ENCODE data around the gene UBA1. TPM values are rescaled to one million over a fixed set of nuclear protein-coding genes. Genes with fewer than 3 reads are reported as not detected.

Gene UBA1
- total and polyA plus RNA-seq, 2 of the 8 experiments (the other 6 are each of a cell fraction or from before 2014, with no cell fraction given), result 313 to 458 TPM

GRCh38 chrX:47162927-47163583 is 30.6 kb upstream of the UBA1 start:
- Histone ChIP-seq H3K27me3 (replicated peaks in 1 of 4; ENCODE audit: control insufficient read depth in 3 of 4, extremely low read depth in 1 of 4, insufficient read depth in 3 of 4, low read length in 3 of 4) (no peaks in the 10 kb centered on the region), H3K4me1 (replicated peaks in 1 of 4; ENCODE audit: control insufficient read depth in 3 of 4, insufficient read depth in 4 of 4, low read length in 3 of 4) (no peaks in the 10 kb centered on the region), H3K79me2 (ENCODE audit: control insufficient read depth in 1 of 2, insufficient read depth in 2 of 2, low read length in 2 of 2) (peaks cover 0 to 22% of the 10 kb centered on the region in 2 experiments; a peak in 2 of 4 replicates), H3K18ac (ENCODE audit: extremely low read depth, low read length) (no peak overlapping the region), H3K23ac (ENCODE audit: insufficient read length) (no peak overlapping the region), H3K36me3 (ENCODE audit: control insufficient read depth in 2 of 4, insufficient read depth in 4 of 4, low read length in 3 of 4) (no peaks in the 10 kb centered on the region; a peak in 1 of 8 replicates), H2BK120ac (replicated peaks; ENCODE audit: low read depth, low read length) (no peak overlapping the region), H3K56ac (replicated peaks; ENCODE audit: insufficient read length, low read depth, low read length) (no peak overlapping the region), H3K4me3 (ENCODE audit: extremely low read depth in 1 of 4, insufficient read depth in 2 of 4, low read depth in 3 of 4, low read length in 4 of 4) (no peak overlapping the region), H3K14ac (ENCODE audit: insufficient read length) (no peak overlapping the region), H2BK12ac (ENCODE audit: low read depth, low read length) (no peak overlapping the region), H2BK15ac (ENCODE audit: low read length) (no peak overlapping the region), H3K4ac (replicated peaks; ENCODE audit: insufficient read length, low read depth, low read length) (no peak overlapping the region), H2BK20ac (ENCODE audit: low read length) (no peak overlapping the region), H4K20me1 (replicated peaks in 1 of 2; ENCODE audit: control insufficient read depth in 1 of 2, insufficient read depth in 2 of 2, low read length in 2 of 2) (no peaks in the 10 kb centered on the region), H3K23me2 (ENCODE audit: low read depth, low read length) (no peaks in the 10 kb centered on the region), H3K27ac (ENCODE audit: low read depth, low read length) (no peak overlapping the region), H3K9me3 (ENCODE audit: insufficient read depth in 2 of 2, low read depth in 1 of 2, low read length in 1 of 2) (no peaks in the 10 kb centered on the region), H2AK5ac (ENCODE audit: low read depth, low read length) (no peak overlapping the region), H3K4me2 (ENCODE audit: insufficient read depth in 1 of 2, low read depth in 2 of 2, low read length in 2 of 2) (no peak overlapping the region), H4K91ac (replicated peaks; ENCODE audit: insufficient read length, low read length) (no peak overlapping the region), H4K5ac (ENCODE audit: insufficient read length, low read depth, low read length) (no peak overlapping the region), H3K9ac (replicated peaks in 1 of 4; ENCODE audit: extremely low read depth in 1 of 4, low read depth in 3 of 4, low read length in 3 of 4) (no peak overlapping the region), H3K79me1 (ENCODE audit: low read depth, low read length) (no peaks in the 10 kb centered on the region; the same call in 1 of the 2 replicates), H2BK5ac (ENCODE audit: low read depth, low read length) (no peak overlapping the region), H4K8ac (ENCODE audit: extremely low read depth, insufficient read depth, low read length) (no peak overlapping the region), H2AFZ (ENCODE audit: low read length) (no peak overlapping the region)
- ChIA-PET CTCF (ENCODE audit: partially characterized antibody) (interaction anchor here (1.1 kb wide), 1 partner anchor 18 kb away, joined by 3 read pairs; the partner anchor contains the start of genes NDUFB11 and RBM10), POLR2A (ENCODE audit: partially characterized antibody) (no interaction called here)
- WGBS, 2 experiments (ENCODE audit: extremely low coverage in 1 of 2, insufficient coverage in 1 of 2, insufficient read length in 1 of 2, insufficient replicate concordance in 2 of 2, low coverage in 1 of 2, low lambda C conversion rate in 2 of 2, missing lambda C conversion rate in 1 of 2), result 84% methylated on average over 5 of the region's 5 CpGs; no CpG with 5 or more reads in 1 of the 2 experiments
- no peak for FAIRE-seq
- no peak for DNase-seq (ENCODE audit: low read depth in 1 of 2, low spot score in 2 of 2)
- TF ChIP-seq KDM5A (IDR thresholded peaks at IDR 0.05; ENCODE audit: low read length), result no peak
- TF ChIP-seq JUN (IDR thresholded peaks at IDR 0.05; ENCODE audit: low read depth, low read length), result no peak
- TF ChIP-seq POLR2AphosphoS5 (IDR thresholded peaks at IDR 0.05; ENCODE audit: low read depth, low read length), result no peak
- no peak for TF ChIP-seq JUND (IDR thresholded peaks at IDR 0.05; ENCODE audit: low read length)
- no peak for TF ChIP-seq TBP (IDR thresholded peaks at IDR 0.05; ENCODE audit: low read depth, low read length)
- no peak for TF ChIP-seq E2F6 (IDR thresholded peaks at IDR 0.05)
- no peak for TF ChIP-seq YY1 (IDR thresholded peaks at IDR 0.05; ENCODE audit: low read depth, low read length)
- TF ChIP-seq KDM4A (IDR thresholded peaks at IDR 0.05; ENCODE audit: low read depth, low read length, severe bottlenecking), result no peak

Measured in H1 (cell line).